ENCODE results near the gene REG4. TPM values are rescaled to one million over a fixed set of nuclear protein-coding genes. Genes with fewer than 3 reads are reported as not detected.

The REG4 gene
- total and polyA plus RNA-seq, 2 of the 13 experiments (the other 11 are each of a cell fraction or from before 2014, with no cell fraction given), result not detected

DNA sequence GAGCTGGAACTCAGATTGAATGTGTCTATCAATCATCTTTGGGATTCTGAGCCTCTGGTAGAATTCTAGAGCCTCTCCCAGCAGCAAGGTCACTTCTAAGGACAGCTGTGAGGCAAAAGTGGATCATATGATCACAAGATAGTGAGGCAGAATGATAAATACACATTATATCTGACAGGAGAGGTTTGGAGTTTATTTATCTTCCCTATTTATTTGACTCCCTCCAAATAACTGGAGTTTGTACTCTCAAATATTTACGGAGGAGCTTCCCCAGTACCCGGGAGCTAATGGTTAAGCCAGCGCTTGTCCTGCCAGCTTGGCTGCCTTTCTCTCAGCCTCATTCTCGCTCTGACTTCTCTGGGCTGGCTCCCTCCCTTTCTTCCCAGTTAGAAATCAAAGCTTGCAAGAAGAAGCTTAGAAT is 44.9 kb downstream of the REG4 start (continued):
- TF ChIP-seq, protein P1, sequence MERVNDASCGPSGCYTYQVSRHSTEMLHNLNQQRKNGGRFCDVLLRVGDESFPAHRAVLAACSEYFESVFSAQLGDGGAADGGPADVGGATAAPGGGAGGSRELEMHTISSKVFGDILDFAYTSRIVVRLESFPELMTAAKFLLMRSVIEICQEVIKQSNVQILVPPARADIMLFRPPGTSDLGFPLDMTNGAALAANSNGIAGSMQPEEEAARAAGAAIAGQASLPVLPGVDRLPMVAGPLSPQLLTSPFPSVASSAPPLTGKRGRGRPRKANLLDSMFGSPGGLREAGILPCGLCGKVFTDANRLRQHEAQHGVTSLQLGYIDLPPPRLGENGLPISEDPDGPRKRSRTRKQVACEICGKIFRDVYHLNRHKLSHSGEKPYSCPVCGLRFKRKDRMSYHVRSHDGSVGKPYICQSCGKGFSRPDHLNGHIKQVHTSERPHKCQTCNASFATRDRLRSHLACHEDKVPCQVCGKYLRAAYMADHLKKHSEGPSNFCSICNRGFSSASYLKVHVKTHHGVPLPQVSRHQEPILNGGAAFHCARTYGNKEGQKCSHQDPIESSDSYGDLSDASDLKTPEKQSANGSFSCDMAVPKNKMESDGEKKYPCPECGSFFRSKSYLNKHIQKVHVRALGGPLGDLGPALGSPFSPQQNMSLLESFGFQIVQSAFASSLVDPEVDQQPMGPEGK (CRISPR knock-in tag; IDR thresholded peaks at IDR 0.05), result peak; percentile 60; the same call in 1 of the 2 replicates
- TF ChIP-seq, protein P2, sequence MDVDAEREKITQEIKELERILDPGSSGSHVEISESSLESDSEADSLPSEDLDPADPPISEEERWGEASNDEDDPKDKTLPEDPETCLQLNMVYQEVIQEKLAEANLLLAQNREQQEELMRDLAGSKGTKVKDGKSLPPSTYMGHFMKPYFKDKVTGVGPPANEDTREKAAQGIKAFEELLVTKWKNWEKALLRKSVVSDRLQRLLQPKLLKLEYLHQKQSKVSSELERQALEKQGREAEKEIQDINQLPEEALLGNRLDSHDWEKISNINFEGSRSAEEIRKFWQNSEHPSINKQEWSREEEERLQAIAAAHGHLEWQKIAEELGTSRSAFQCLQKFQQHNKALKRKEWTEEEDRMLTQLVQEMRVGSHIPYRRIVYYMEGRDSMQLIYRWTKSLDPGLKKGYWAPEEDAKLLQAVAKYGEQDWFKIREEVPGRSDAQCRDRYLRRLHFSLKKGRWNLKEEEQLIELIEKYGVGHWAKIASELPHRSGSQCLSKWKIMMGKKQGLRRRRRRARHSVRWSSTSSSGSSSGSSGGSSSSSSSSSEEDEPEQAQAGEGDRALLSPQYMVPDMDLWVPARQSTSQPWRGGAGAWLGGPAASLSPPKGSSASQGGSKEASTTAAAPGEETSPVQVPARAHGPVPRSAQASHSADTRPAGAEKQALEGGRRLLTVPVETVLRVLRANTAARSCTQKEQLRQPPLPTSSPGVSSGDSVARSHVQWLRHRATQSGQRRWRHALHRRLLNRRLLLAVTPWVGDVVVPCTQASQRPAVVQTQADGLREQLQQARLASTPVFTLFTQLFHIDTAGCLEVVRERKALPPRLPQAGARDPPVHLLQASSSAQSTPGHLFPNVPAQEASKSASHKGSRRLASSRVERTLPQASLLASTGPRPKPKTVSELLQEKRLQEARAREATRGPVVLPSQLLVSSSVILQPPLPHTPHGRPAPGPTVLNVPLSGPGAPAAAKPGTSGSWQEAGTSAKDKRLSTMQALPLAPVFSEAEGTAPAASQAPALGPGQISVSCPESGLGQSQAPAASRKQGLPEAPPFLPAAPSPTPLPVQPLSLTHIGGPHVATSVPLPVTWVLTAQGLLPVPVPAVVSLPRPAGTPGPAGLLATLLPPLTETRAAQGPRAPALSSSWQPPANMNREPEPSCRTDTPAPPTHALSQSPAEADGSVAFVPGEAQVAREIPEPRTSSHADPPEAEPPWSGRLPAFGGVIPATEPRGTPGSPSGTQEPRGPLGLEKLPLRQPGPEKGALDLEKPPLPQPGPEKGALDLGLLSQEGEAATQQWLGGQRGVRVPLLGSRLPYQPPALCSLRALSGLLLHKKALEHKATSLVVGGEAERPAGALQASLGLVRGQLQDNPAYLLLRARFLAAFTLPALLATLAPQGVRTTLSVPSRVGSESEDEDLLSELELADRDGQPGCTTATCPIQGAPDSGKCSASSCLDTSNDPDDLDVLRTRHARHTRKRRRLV (CRISPR knock-in tag; IDR thresholded peaks at IDR 0.05), result no peak
- peak; percentile 70 for TF ChIP-seq TEAD3 (CRISPR knock-in tag; optimal IDR thresholded peaks at IDR 0.05; ENCODE audit: borderline replicate concordance)
- peak; percentile 87; the same call in 1 of the 2 replicates for TF ChIP-seq HMG20A (CRISPR knock-in tag; IDR thresholded peaks at IDR 0.05; ENCODE audit: borderline replicate concordance)
- TF ChIP-seq REXO4 (CRISPR knock-in tag; IDR thresholded peaks at IDR 0.05; ENCODE audit: borderline replicate concordance), result no peak
- TF ChIP-seq NONO (IDR thresholded peaks at IDR 0.05), result no peak
- TF ChIP-seq NONO (CRISPR knock-in tag; conservative IDR thresholded peaks at IDR 0.05), result 0 out of 2 replicates have a peak, but pooled peaks have one; percentile 32
- peak; percentile 39; the same call in 1 of the 2 replicates for TF ChIP-seq RXRA (CRISPR knock-in tag; IDR thresholded peaks at IDR 0.05)
- no peak for TF ChIP-seq ZFP1 (CRISPR knock-in tag; IDR thresholded peaks at IDR 0.05)
- 0 out of 2 replicates have a peak, but pooled peaks have one; percentile 17 for TF ChIP-seq ZNF335 (CRISPR knock-in tag; IDR thresholded peaks at IDR 0.05)
- TF ChIP-seq, protein P3, sequence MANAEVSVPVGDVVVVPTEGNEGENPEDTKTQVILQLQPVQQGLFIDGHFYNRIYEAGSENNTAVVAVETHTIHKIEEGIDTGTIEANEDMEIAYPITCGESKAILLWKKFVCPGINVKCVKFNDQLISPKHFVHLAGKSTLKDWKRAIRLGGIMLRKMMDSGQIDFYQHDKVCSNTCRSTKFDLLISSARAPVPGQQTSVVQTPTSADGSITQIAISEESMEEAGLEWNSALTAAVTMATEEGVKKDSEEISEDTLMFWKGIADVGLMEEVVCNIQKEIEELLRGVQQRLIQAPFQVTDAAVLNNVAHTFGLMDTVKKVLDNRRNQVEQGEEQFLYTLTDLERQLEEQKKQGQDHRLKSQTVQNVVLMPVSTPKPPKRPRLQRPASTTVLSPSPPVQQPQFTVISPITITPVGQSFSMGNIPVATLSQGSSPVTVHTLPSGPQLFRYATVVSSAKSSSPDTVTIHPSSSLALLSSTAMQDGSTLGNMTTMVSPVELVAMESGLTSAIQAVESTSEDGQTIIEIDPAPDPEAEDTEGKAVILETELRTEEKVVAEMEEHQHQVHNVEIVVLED (CRISPR knock-in tag; IDR thresholded peaks at IDR 0.05; ENCODE audit: borderline replicate concordance), result no peak; the same call in 1 of the 2 replicates
- TF ChIP-seq, protein P4, sequence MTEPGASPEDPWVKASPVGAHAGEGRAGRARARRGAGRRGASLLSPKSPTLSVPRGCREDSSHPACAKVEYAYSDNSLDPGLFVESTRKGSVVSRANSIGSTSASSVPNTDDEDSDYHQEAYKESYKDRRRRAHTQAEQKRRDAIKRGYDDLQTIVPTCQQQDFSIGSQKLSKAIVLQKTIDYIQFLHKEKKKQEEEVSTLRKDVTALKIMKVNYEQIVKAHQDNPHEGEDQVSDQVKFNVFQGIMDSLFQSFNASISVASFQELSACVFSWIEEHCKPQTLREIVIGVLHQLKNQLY (CRISPR knock-in tag; IDR thresholded peaks at IDR 0.05), result peak; percentile 24; the same call in 1 of the 2 replicates
- peak; percentile 52 for TF ChIP-seq FOSL2 (CRISPR knock-in tag; IDR thresholded peaks at IDR 0.05)
- TF ChIP-seq LCORL (IDR thresholded peaks at IDR 0.05), result peak; percentile 50; the same call in 1 of the 2 replicates
- peak; percentile 46; the same call in 1 of the 2 replicates for TF ChIP-seq LCORL (CRISPR knock-in tag; IDR thresholded peaks at IDR 0.05)
- peak; percentile 53; the same call in 1 of the 2 replicates for TF ChIP-seq ZNF746 (CRISPR knock-in tag; IDR thresholded peaks at IDR 0.05)
- no peak for TF ChIP-seq MAFG (CRISPR knock-in tag; IDR thresholded peaks at IDR 0.05)
- TF ChIP-seq TBX2 (CRISPR knock-in tag; IDR thresholded peaks at IDR 0.05; ENCODE audit: borderline replicate concordance), result peak; percentile 77; the same call in 1 of the 2 replicates
- TF ChIP-seq NR1H2 (CRISPR knock-in tag; IDR thresholded peaks at IDR 0.05; ENCODE audit: borderline replicate concordance, low read depth), result no peak

All from HepG2 (cell line).